Dedifferentiated amniotic fluid mesenchymal stem cell (primary cell): ENCODE results near the gene GARIN5B.

Source experiments
- DNase-seq: peaks from one replicate; pipeline ENCODE4 v3.0.0-alpha.2; 2016; ENCODE audit errors: extremely low spot score

Gene GARIN5B

GRCh38 chr19:55370305-55370988, 7.4 kb upstream of the GARIN5B start, which contains the start of gene IL11:
Gene IL11 (minus strand): TSS chr19:55370463. CDS start chr19:55370310, 153 bp downstream.
- DNase-seq, result no peak

DNA sequence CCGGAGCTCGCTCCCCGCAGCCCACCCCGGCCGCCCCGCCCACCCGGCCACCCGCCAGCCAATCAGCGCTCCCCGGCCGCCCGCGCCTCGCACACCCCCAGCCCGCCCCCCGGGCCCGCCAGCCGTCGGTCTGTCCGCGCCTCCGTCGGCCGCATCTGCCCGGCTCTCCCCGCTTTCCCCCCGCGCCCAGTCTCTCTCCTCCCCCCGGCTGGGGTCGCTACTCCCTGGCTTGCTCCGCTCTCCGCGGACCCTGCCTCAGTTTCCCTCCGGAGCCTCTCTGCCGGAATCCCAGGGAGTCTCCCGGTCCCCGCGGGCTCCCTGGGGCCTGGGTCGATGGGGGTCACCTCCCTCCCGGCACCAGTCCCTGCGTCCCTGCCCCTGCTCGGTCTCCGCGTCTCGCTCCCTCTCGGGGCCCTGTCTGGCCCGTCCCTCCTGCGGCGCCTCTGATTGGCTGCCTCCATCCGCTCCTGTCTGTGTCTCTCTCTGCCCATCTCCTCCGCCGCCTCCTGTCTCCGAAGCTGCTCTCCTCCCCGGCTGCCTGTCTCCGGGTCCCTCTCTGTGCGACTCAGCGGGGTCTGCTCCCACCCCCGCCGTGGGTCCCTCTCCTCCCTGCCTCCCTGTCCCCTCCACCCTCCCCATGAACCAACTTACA, 6.7 kb upstream of the GARIN5B start:
- peak; percentile 54 for DNase-seq

GRCh38 chr19:55368701-55369563, 5.9 kb upstream of the GARIN5B start:
- peak; percentile 34 for DNase-seq

GRCh38 chr19:55368106-55368505, 5.0 kb upstream of the GARIN5B start:
- DNase-seq, result no peak

DNA sequence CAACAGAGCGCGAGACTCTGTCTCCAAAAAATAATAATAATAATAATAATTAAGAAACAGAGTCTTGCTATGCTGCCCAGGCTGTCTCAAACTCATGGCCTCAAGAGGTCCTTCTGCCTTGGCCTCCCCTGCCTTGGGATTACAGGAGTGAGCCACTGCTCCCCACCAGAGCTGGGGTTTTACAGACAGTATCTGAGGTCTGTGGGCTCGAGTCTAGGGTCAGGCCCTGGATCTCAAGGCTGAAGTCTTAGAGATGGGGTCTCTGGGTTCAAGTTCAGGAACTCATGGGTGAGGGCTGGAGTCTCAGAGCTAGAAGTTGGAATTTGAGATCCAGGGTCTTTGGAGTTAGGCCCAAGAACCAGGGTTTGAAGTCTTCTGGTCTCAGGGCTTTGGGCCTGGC, 3.7 kb upstream of the GARIN5B start:
- no peak for DNase-seq

- no peak for DNase-seq
These were observed 2.9 kb upstream of the GARIN5B start for GRCh38 chr19:55365964-55366363.

DNA sequence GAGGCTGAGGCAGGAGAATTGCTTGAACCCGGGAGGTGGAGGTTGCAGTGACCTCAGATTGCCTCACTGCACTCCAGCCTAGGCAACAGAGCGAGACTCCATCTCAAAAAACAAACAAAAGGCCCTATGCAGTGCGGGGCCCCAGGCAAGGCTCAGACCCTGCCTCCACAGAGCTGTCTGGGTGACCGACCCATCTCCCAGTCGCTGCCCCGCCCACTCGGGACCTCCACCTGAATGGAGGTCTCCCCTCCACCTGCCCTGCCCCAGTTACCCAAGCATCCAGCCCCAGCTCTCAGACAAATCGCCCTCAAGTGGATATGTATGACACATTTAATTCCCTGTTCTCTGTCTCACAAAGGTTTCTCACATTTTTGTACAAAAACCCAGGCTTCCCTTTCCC, 2.2 kb upstream of the GARIN5B start:
- no peak for DNase-seq

- no peak for DNase-seq
These were observed 678 bp downstream of the GARIN5B start for GRCh38 chr19:55362174-55362989.

GRCh38 chr19:55360902-55361301, 2.2 kb downstream of the GARIN5B start:
- DNase-seq, result no peak

DNA sequence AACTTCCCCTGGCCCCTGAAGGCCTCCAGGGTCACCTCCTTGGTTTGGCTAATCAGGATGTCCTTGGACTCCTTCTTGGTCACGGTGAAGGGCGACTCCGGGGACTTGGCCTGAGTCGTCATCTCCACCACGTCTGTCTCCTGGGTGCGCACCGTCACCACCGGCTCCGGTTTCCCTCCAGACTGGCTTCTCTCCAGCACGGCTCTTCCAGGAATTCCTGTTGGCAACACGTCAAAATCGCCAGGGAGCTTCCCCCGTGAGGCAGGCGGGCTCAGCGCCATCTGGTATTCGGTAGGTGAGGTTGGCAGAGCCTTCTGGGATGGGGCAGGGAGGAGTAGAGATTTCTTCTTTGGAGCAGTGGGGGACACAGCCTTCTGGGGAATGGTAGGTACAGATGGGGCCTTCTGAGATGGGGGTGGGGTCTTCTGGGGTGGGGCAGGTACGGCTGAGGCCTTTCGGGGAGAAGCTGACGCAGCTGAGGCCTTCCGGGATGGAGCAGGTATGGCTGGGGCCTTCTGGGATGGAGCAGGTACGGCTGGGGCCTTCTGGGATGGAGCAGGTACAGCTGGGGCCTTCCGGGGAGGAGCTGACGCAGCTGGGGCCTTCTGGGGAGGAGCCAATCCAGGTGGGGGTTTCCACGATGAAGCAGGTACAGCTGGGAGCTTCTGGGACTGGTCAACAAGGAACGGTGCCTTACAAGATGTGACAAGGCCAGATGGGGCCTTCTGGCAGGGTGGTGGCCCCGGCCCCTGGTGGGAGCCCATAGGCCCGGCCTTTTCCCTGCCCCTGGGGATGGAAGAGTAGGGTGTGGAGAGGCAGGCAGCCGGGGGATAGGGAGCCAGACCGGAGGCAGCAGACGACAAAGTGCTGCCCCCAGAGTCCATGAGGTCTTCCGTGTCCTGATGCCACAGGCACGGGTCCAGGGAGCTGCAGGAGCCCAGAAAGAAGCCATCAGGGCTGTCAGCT, 3.8 kb downstream of the GARIN5B start:
- no peak for DNase-seq

DNA sequence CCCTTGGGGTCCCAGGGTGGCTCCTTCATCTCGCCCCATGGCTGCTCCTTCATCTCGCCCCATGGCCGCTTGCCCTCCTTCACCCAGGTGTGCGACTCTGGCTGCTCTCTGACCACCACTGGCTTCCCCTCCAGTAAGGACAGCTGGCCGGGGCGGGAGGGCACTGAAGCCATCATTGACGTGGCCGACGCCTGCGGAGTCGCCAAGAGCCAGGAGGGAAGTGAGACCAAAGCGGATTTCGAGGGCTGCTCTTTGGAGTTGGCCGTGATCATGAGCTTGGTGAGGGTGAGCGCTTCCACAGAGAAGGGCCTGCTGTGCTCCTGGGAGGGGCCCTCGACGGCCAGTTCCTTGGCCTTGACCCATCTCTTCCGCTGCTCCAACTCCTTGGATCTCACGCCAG, 4.6 kb downstream of the GARIN5B start:
- no peak for DNase-seq

DNA sequence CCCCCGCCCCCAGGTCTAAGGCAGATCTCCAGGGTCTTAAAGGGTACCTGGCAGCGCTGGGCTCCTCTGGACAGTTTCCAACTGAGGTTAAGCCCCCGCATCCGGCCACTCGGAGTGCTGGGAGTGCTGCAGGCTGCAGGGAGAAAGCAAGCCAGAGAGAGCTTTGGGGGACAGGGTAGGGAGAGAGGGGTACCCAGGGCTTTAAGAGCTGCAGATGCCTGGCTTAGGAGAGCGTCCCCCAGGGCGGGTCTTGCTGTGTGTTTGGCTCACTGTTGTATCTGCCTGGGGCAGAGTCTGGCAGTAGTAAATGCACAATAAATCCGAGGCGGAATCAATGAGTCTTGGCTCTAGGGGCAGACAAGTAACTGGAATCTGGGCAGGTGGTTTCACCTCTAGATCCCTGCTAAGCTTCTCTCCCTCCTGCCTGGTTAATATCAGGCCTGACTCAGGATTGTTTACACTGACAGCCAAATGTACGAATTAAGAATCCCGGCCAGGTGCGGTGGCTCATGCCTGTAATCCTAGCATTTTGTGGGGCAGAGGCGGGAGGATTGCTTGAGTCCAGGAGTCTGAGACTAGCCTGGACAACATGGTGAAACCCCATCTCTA, 7.7 kb downstream of the GARIN5B start:
- DNase-seq, result no peak

GRCh38 chr19:55354698-55355212, 8.3 kb downstream of the GARIN5B start, which contains the start of gene COX6B2:
Gene COX6B2 (minus strand): TSS chr19:55354719. CDS start chr19:55354521, 198 bp downstream.
- no peak for DNase-seq

DNA sequence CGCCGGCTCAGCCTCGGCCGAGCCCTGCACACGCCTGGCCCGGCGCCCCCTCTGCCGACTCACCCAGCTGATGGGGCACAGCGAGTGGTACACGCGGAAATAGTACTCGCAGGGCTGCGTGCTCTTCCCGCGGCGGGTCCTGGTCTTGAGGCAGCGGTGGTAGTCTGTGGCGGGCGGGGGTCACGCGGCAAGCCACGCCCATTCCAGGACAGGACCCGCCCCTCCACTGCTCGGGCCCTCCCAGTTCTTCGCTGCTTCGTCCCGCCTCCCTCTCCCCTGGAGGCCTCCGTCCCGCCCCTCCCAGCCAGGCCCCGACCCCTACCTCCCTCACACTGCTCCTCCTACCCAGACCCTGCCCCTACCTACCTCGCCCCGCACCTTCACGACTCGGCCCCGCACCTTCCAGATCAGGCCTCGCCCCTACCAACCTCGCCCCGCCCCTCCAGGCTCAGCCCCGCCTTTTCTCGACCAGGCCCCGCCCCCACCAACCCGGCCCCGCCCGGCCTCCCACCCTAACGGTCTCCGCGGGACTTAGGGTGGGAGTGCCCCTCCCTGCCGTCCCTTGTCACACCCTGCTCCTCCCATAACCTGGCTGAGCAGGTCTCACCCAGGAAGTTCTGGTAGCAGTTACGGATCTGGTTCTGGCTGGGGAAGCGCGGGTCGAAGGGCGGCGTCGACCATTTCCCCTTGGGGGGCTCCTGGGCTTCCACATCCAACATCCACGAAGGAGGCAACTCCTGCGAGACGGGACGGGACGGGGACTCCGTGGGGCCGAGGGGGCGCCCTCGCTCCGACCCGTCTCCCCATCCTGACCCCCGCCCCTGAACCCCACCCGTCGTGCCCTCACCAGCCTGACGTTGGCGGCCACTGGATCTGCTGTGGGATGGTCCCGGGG, 9.0 kb downstream of the GARIN5B start:
- DNase-seq, result no peak

DNA sequence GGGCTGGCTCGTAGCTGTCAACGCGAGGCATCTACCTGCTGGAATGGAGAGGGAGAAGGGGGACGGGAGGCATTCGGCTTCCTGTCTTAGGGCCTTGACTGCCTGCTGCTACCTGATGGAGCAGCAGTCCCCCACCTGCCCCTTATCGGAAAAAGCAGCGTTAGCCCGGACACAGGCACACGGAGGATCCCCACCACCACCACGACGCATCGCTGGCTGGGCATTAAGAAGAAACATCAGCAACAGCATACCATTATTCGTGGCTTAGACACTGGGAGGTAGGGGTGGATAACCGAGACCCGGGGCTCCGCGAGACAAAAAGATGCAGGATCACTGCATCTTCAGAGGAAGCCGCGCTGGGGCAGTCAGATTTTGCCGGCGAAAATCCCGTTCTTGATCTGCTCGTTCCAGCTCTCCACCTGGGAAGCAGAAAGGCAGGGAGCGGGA, 9.7 kb downstream of the GARIN5B start:
- DNase-seq, result no peak

DNA sequence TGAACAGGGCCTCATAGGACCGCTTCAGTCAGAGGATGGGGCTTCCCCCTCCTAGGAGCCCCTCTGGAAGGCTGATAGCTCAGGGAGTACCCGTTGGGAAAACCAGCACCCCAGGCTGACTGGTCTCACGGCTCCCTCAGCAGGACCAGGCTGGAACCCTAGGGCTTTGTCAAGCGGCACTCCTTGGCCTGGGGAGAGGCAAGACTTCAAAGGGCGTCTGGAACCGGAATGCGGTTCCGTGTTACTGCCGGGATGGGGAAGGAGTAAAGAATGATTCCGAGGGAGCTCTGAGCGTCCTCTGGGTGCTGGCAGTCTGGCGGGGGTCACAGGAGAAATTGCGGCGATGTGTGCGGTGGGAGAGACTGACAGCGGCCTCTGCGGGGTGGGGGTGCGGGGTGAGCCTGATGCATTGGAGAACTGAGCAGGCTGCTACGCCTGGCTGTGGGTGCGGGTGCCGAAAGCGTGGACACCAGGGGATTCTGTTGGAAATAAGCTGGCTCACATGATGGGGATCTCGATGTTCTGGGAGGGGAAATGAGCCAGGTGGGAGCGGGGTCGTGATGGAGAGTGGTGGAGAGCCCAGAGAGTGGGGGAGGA, 10.4 kb downstream of the GARIN5B start:
- no peak for DNase-seq

DNA sequence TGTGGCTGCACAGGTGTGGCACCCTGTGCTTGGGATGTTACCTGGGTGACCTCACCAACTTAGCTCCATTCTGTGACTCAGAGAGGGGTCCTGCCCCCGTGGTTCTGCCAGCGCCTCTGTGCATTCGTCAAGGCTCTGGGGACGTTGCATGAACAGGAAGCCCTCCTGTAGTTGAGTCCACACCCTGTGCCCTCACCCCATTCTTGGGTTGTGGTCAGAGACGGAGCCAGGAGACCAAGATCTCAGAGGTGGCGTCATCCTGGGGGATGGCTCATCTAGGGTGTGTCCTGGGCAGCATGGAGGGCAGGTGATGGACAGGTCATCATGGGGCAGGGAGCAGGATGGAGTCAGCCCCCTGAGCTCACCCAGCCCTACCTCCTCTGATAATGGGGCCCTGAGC, 11.0 kb downstream of the GARIN5B start:
- no peak for DNase-seq

DNA sequence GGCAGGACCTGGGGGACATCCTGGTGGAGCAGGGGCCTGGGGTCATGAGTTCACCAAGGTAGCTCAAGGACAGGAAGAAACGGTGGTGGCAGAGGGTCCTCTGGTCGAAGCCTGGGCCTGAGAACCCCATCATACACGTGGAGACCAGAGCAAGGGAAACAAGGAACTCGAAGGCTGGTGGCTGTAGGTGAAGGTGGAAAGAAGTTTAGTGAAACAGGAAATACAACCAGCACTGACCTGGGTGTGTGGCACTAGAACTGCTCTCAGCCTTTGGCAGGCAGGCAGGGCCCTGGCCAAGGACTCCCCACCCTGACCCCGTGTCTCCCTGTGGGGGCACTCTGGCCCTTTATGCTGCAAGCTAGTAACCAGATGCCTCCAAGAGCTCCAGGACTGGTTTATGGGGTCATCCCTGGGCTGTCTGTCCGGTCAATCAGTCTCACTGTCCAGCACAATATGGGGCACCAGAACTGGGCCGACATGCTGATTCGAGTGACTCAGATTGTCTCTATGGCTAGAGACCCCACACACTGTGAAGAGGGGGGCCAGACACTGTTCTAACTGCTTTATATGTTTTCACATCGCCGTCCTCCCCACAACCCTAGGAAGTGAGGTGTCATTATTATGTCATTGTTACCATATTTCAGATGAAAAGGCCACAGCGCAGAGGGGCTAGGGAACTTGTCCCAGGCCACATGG, 12.3 kb downstream of the GARIN5B start:
- DNase-seq, result no peak
